RWPE2 (cell line): ENCODE results near the gene SNX20.

ENCODE experiments used
- ATAC-seq: fragments of 200-7000 bp; cut with Tn5 transposase; 3 replicates; pipeline ENCODE4 v1.9.1; 2021; ENCODE audit warnings: low read depth
- DNase-seq: peaks from one replicate; pipeline ENCODE4 v3.0.0-alpha.2; 2020; ENCODE audit warnings: low spot score
- H3K27ac ChIP-seq: fragments of 450-650 bp; 2 replicates; pipeline ENCODE4 v1.5.1; 2017; ENCODE audit warnings: mild to moderate bottlenecking; ENCODE audit not compliant: poor library complexity, severe bottlenecking
- H3K27me3 ChIP-seq: fragments of 250-450 bp; sonication (Bioruptor Pico); 2 replicates; pipeline ENCODE4 v1.5.1; 2021; ENCODE audit warnings: mild to moderate bottlenecking, moderate library complexity; ENCODE audit not compliant: insufficient read depth, poor library complexity, severe bottlenecking
- H3K36me3 ChIP-seq: fragments of 250-450 bp; sonication (Bioruptor Pico); 2 replicates; pipeline ENCODE4 v1.5.1; 2020; ENCODE audit warnings: low read depth, mild to moderate bottlenecking, moderate library complexity
- H3K4me1 ChIP-seq: fragments of 250-450 bp; sonication (Bioruptor Pico); 2 replicates; pipeline ENCODE4 v1.5.1; 2021; ENCODE audit warnings: mild to moderate bottlenecking, moderate library complexity; ENCODE audit not compliant: insufficient read depth, poor library complexity, severe bottlenecking
- H3K4me3 ChIP-seq: fragments of 250-450 bp; sonication (Bioruptor Pico); 2 replicates; pipeline ENCODE4 v1.5.1; 2021; ENCODE audit warnings: mild to moderate bottlenecking, moderate library complexity; ENCODE audit not compliant: severe bottlenecking
- H3K9me3 ChIP-seq: fragments of 250-450 bp; sonication (Bioruptor Pico); 2 replicates; pipeline ENCODE4 v1.5.1; 2021; ENCODE audit warnings: mild to moderate bottlenecking, moderate library complexity; ENCODE audit not compliant: severe bottlenecking
- TF ChIP-seq, protein P1 (sequence below): fragments of 450-650 bp; IDR thresholded peaks from one replicate; pipeline ENCODE4 v1.5.1; 2017; ENCODE audit warnings: mild to moderate bottlenecking, moderate library complexity; ENCODE audit not compliant: poor library complexity, severe bottlenecking

The SNX20 gene

DNA sequence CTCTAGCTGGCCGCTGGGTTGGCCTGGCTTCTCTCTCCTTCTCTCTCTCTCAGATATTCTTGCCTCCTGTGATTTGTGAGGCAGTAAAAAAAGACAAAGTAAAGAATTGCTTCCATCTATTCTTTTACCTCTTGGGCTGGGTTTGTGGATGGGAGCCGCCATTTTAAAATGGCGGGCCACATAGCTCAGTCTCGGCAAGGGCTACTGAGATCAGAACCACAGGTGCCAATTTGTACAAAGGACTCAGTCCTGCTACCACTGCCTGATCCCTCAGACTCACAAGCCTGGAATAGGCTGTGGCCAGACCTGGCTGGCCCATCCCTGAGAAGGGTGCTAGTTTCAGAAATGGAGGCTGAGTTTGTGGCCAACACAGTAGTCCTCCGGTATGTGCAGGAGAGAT, 36.4 kb upstream of the SNX20 start:
- ATAC-seq (no peak), DNase-seq (no peak)
- TF ChIP-seq, protein P1, sequence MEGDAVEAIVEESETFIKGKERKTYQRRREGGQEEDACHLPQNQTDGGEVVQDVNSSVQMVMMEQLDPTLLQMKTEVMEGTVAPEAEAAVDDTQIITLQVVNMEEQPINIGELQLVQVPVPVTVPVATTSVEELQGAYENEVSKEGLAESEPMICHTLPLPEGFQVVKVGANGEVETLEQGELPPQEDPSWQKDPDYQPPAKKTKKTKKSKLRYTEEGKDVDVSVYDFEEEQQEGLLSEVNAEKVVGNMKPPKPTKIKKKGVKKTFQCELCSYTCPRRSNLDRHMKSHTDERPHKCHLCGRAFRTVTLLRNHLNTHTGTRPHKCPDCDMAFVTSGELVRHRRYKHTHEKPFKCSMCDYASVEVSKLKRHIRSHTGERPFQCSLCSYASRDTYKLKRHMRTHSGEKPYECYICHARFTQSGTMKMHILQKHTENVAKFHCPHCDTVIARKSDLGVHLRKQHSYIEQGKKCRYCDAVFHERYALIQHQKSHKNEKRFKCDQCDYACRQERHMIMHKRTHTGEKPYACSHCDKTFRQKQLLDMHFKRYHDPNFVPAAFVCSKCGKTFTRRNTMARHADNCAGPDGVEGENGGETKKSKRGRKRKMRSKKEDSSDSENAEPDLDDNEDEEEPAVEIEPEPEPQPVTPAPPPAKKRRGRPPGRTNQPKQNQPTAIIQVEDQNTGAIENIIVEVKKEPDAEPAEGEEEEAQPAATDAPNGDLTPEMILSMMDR, result no peak
- Histone ChIP-seq H3K9me3 (no peaks in the 10 kb centered on the region), H3K27ac (no peak overlapping the region), H3K4me1 (peaks cover 9% of the 10 kb centered on the region), H3K4me3 (no peak overlapping the region), H3K27me3 (no peaks in the 10 kb centered on the region), H3K36me3 (no peaks in the 10 kb centered on the region)

DNA sequence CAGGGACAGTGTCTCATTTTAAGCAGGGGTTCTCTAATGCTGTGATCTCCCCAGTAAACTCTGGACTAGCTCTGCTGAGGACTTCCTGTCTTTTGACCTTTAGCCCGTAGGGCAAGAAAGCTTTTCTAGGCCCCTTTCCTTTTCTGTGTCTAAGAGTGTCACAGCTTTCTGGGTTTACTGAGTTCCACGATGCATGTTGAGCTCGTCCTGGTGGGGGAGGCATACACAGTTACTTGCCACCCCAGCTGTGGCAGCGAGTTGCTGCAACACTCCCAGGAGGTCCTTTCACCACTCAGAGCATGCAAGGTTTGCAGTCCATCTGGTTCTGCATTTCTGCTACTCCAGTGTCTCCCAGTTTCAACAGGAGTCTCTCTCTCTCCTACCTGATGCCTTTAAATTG, 36.0 kb upstream of the SNX20 start:
- Histone ChIP-seq H3K27me3 (no peaks in the 10 kb centered on the region), H3K4me3 (no peak overlapping the region), H3K36me3 (no peaks in the 10 kb centered on the region), H3K27ac (no peak overlapping the region), H3K9me3 (no peaks in the 10 kb centered on the region), H3K4me1 (peaks cover 9% of the 10 kb centered on the region)
- TF ChIP-seq, protein P1, result no peak
- DNase-seq (no peak), ATAC-seq (no peak)

DNA sequence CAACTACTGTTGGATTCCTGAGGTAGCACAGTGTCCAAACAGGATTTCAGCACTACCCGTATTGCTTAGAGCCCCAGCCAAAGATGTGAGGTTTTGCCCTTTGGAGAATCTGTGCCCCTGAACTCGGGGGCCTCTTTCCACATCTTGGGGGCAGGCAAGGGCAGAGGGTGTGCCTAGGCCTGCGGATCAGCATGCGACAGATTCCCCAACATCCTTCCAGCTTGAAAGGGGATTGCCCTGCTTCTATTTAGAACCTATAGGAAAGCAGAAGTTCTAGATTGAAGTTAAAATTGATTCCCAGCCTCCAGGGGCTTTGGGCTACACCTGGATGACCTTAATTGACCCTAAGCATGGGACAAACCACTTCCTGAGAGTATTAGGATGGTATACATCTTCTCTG, 31.8 kb upstream of the SNX20 start:
- Histone ChIP-seq H3K9me3 (no peaks in the 10 kb centered on the region), H3K27me3 (no peaks in the 10 kb centered on the region), H3K36me3 (no peaks in the 10 kb centered on the region), H3K4me3 (no peak overlapping the region), H3K27ac (no peak overlapping the region), H3K4me1 (no peaks in the 10 kb centered on the region)
- DNase-seq (no peak), ATAC-seq (no peak)
- TF ChIP-seq, protein P1, result no peak

DNA sequence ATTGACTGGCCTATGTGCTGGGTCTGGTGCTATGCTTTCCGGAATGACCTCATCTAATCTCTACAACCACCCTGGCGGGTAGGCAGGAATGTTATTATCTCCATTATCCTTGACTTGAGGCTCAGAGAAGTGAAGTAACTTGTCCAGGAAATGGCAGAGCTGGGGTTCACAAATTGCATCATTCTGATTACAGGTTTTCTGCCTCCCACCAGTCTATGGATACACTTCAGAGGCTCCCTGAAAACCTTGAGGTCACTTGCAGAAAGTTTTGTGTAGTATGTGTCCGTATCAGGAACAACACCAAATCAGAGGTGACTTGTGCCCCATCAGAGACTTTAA, 31.4 kb upstream of the SNX20 start:
- H3K4me3 ChIP-seq, result no peak overlapping the region
- no peak overlapping the region for H3K27ac ChIP-seq
- H3K9me3 ChIP-seq, result no peaks in the 10 kb centered on the region
- ATAC-seq (no peak), DNase-seq (no peak)
- H3K36me3 ChIP-seq, result no peaks in the 10 kb centered on the region
- no peaks in the 10 kb centered on the region for H3K27me3 ChIP-seq
- H3K4me1 ChIP-seq, result no peaks in the 10 kb centered on the region
- TF ChIP-seq, protein P1, result no peak

DNA sequence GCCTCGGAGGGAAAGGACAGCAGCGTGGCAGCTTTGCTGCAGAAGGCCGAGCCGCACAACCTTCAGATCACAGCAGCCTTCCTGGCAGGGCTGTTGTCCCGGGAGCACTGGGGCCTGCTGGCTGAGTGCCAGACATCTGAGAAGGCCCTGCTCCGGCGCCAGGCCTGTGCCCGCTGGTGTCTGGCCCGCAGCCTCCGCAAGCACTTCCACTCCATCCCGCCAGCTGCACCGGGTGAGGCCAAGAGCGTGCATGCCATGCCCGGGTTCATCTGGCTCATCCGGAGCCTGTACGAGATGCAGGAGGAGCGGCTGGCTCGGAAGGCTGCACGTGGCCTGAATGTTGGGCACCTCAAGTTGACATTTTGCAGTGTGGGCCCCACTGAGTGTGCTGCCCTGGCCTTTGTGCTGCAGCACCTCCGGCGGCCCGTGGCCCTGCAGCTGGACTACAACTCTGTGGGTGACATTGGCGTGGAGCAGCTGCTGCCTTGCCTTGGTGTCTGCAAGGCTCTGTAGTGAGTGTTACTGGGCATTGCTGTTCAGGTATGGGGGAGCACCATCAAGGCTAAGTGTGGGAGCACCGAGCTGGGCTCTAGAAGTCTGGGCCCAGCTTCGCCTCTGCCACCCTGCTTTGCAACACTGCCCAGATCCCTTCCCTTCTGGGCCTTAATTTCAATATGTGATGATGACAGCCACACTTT, 30.9 kb upstream of the SNX20 start:
- no peaks in the 10 kb centered on the region for H3K36me3 ChIP-seq
- H3K27me3 ChIP-seq, result no peaks in the 10 kb centered on the region
- no peaks in the 10 kb centered on the region for H3K4me1 ChIP-seq
- no peaks in the 10 kb centered on the region for H3K9me3 ChIP-seq
- ATAC-seq, result no peak
- H3K27ac ChIP-seq, result no peak overlapping the region
- TF ChIP-seq, protein P1, result no peak
- DNase-seq, result no peak
- no peak overlapping the region for H3K4me3 ChIP-seq
